GM23338 (cell line): Measurements from ENCODE around the gene KLF1. TPM values are rescaled to one million over a fixed set of nuclear protein-coding genes. Genes with fewer than 3 reads are reported as not detected.
A peak's percentile ranks its signal among the peaks of the same experiment; 100 is the strongest.

ENCODE experiments used
- ATAC-seq: fragments of 200-7000 bp; cut with Tn5 transposase; 3 replicates; pipeline ENCODE4 v1.9.1; 2020
- DNase-seq: peaks from one replicate; pipeline ENCODE4 v3.0.0-alpha.2; 2015; ENCODE audit warnings: low spot score
- H2AFZ ChIP-seq: fragments of 200-600 bp; sonication (generic); 2 replicates; pipeline ENCODE4 v1.8.0; 2016; ENCODE audit warnings: antibody characterized with exemption, mild to moderate bottlenecking, moderate library complexity
- H3F3A ChIP-seq: fragments of 200-600 bp; sonication (generic); replicated peaks from 2 replicates; pipeline ENCODE4 v1.8.0; 2017; ENCODE audit warnings: antibody characterized with exemption, mixed run types, low read depth
- H3K27ac ChIP-seq: fragments of 200-600 bp; sonication (generic); 2 replicates; pipeline ENCODE4 v1.6.1; 2016; ENCODE audit warnings: low read depth
- H3K27me3 ChIP-seq: fragments of 200-600 bp; sonication (generic); 2 replicates; pipeline ENCODE4 v1.8.0; 2016; ENCODE audit warnings: mild to moderate bottlenecking, mixed run types, moderate library complexity; ENCODE audit not compliant: insufficient read depth
- H3K36me3 ChIP-seq: fragments of 200-600 bp; sonication (generic); 2 replicates; pipeline ENCODE4 v1.8.0; 2016; ENCODE audit warnings: mild to moderate bottlenecking; ENCODE audit not compliant: insufficient read depth
- H3K4me1 ChIP-seq: fragments of 200-600 bp; sonication (generic); 2 replicates; pipeline ENCODE4 v1.8.0; 2016; ENCODE audit warnings: mild to moderate bottlenecking, moderate library complexity; ENCODE audit not compliant: insufficient read depth
- H3K4me2 ChIP-seq: fragments of 200-600 bp; sonication (generic); 2 replicates; pipeline ENCODE4 v1.7.1; 2017; ENCODE audit warnings: mixed run types
- H3K4me3 ChIP-seq: fragments of 200-600 bp; sonication (generic); 2 replicates; pipeline ENCODE4 v1.6.1; 2016; ENCODE audit warnings: mixed run types
- H3K79me2 ChIP-seq: fragments of 200-600 bp; sonication (generic); replicated peaks from 2 replicates; pipeline ENCODE4 v1.8.0; 2017; ENCODE audit warnings: mild to moderate bottlenecking; ENCODE audit not compliant: insufficient read depth
- H3K9me2 ChIP-seq: fragments of 200-600 bp; sonication (generic); 2 replicates; pipeline ENCODE4 v1.8.0; 2017; ENCODE audit not compliant: insufficient read depth
- H4K20me1 ChIP-seq: fragments of 200-600 bp; sonication (generic); replicated peaks from 2 replicates; pipeline ENCODE4 v1.8.0; 2017; ENCODE audit warnings: mild to moderate bottlenecking; ENCODE audit not compliant: insufficient read depth
- H3K27ac Mint-ChIP-seq: 2 replicates; pipeline ENCODE4 v1.8.0; 2020; ENCODE audit warnings: inconsistent platforms, mild to moderate bottlenecking, moderate library complexity, mixed read lengths
- H3K27me3 Mint-ChIP-seq: 3 replicates; pipeline ENCODE4 v1.8.0; 2022; ENCODE audit warnings: low read depth, mild to moderate bottlenecking, moderate library complexity, mixed read lengths, inconsistent platforms; ENCODE audit not compliant: insufficient read depth, poor library complexity
- H3K36me3 Mint-ChIP-seq: 3 replicates; pipeline ENCODE4 v1.8.0; 2021; ENCODE audit warnings: low read depth, mild to moderate bottlenecking, inconsistent platforms, moderate library complexity, mixed read lengths
- H3K4me1 Mint-ChIP-seq: 3 replicates; pipeline ENCODE4 v1.8.0; 2020; ENCODE audit warnings: mild to moderate bottlenecking, inconsistent platforms, mixed read lengths
- H3K4me3 Mint-ChIP-seq: 3 replicates; pipeline ENCODE4 v1.8.0; 2021; ENCODE audit warnings: moderate library complexity, mild to moderate bottlenecking, inconsistent platforms, mixed read lengths
- H3K9me3 Mint-ChIP-seq: 3 replicates; pipeline ENCODE4 v1.8.0; 2020; ENCODE audit warnings: moderate library complexity, mild to moderate bottlenecking, inconsistent platforms, mixed read lengths
- CREB1 ChIP-seq: fragments of 250-450 bp; sonication (Bioruptor Pico); IDR thresholded peaks from 2 replicates; pipeline ENCODE4 v1.5.0; 2020; ENCODE audit warnings: low read depth, mild to moderate bottlenecking, moderate library complexity
- CTCF ChIP-seq, 2 experiments: fragments of 200-600 bp in 1 of 2; sonication (generic) in 1 of 2; conservative IDR thresholded peaks; 2 replicates each; pipeline versions ENCODE4 v1.5.1 to v1.6.1; 2016 to 2017; ENCODE audit warnings: antibody characterized with exemption in 2 of 2, low read depth in 2 of 2, mild to moderate bottlenecking in 2 of 2, moderate library complexity in 1 of 2
- ETS1 ChIP-seq: IDR thresholded peaks from 2 replicates; pipeline ENCODE4 v1.6.1; 2016; ENCODE audit warnings: antibody characterized with exemption
- EZH2 ChIP-seq: fragments of 200-600 bp; sonication (generic); IDR thresholded peaks from one replicate; pipeline ENCODE4 v1.8.0; 2017; ENCODE audit warnings: antibody characterized with exemption, mild to moderate bottlenecking, low read depth; ENCODE audit not compliant: unreplicated experiment
- EZH2phosphoT487 ChIP-seq: fragments of 200-600 bp; sonication (generic); IDR thresholded peaks from one replicate; pipeline ENCODE4 v1.8.1; 2018; ENCODE audit warnings: antibody characterized with exemption; ENCODE audit not compliant: unreplicated experiment
- JUNB ChIP-seq: IDR thresholded peaks from one replicate; pipeline ENCODE4 v1.6.1; 2016; ENCODE audit warnings: antibody characterized with exemption; ENCODE audit not compliant: unreplicated experiment
- NANOG ChIP-seq: IDR thresholded peaks from 2 replicates; pipeline ENCODE4 v1.6.1; 2016; ENCODE audit warnings: antibody characterized with exemption, borderline replicate concordance
- POLR2AphosphoS5 ChIP-seq: IDR thresholded peaks from 2 replicates; pipeline ENCODE4 v1.6.1; 2016; ENCODE audit warnings: antibody characterized with exemption, low read depth
- REST ChIP-seq: IDR thresholded peaks from one replicate; pipeline ENCODE4 v1.6.1; 2018; ENCODE audit warnings: antibody characterized with exemption; ENCODE audit not compliant: unreplicated experiment
- STAT1 ChIP-seq: IDR thresholded peaks from one replicate; pipeline ENCODE4 v1.6.1; 2016; ENCODE audit warnings: antibody characterized with exemption; ENCODE audit not compliant: unreplicated experiment
- ZNF114 ChIP-seq: fragments of 250-450 bp; sonication (Bioruptor Pico); IDR thresholded peaks from 2 replicates; pipeline ENCODE4 v1.5.0; 2020; ENCODE audit warnings: mild to moderate bottlenecking, moderate library complexity
- ZNF331 ChIP-seq: fragments of 250-450 bp; sonication (Bioruptor Pico); IDR thresholded peaks from 2 replicates; pipeline ENCODE4 v1.5.0; 2020; ENCODE audit warnings: low read depth, mild to moderate bottlenecking, moderate library complexity
- ZNF462 ChIP-seq: fragments of 250-450 bp; sonication (Bioruptor Pico); IDR thresholded peaks from 2 replicates; pipeline ENCODE4 v1.5.0; 2020; ENCODE audit warnings: mild to moderate bottlenecking, moderate library complexity
- polyA plus RNA-seq: library from polyadenylated mRNA; unstranded; fragments of >200 nt; fragmentation: Nextera tagmentation; extraction: Ambion mirVana; gene quantifications from 2 replicates; pipeline ENCODE4 v1.2.1, GENCODE V29; 2016
- total RNA-seq: library from RNA; depleted of rRNA; stranded (reverse); fragments of >200 nt; shearing (Covaris generic); gene quantifications from 2 replicates; pipeline ENCODE4 v1.2.3, GENCODE V29; 2014

The KLF1 gene
- total and polyA plus RNA-seq, 2 experiments from 2014 or later: 0.74 to 1.1 TPM

- Mint-ChIP-seq H3K4me3 (peak overlapping the region; percentile 79), H3K36me3 (peaks cover 9% of the 10 kb centered on the region; the same call in 1 of the 3 replicates), H3K4me1 (peaks cover 42% of the 10 kb centered on the region), H3K27me3 (peaks cover 31% of the 10 kb centered on the region), H3K9me3 (no peaks in the 10 kb centered on the region; the same call in 2 of the 3 replicates), H3K27ac (no peak overlapping the region)
- peaks cover 49% of the 10 kb centered on the region for H3F3A ChIP-seq
- no peak overlapping the region for H2AFZ ChIP-seq
- peak overlapping the region; percentile 92 for H3K4me3 ChIP-seq
- H3K27ac ChIP-seq: no peak overlapping the region
- H4K20me1 ChIP-seq: peaks cover 7% of the 10 kb centered on the region
- H3K79me2 ChIP-seq: peaks cover 8% of the 10 kb centered on the region
- TF ChIP-seq NANOG (no peak), REST (no peak), CREB1 (CRISPR knock-in tag) (no peak), STAT1 (no peak), ZNF331 (CRISPR knock-in tag) (no peak), ETS1 (no peak), JUNB (no peak), ZNF114 (CRISPR knock-in tag) (no peak), ZNF462 (CRISPR knock-in tag) (no peak), EZH2 (no peak), POLR2AphosphoS5 (no peak), CTCF (conservative IDR thresholded peaks at IDR 0.05; ENCODE audit: low read depth in 2 of 2) (no peak), EZH2phosphoT487 (no peak)
- no peaks in the 10 kb centered on the region for H3K9me2 ChIP-seq
- peaks cover 33% of the 10 kb centered on the region for H3K4me1 ChIP-seq
- H3K4me2 ChIP-seq: peak overlapping the region; percentile 94
- no peak for DNase-seq
- no peaks in the 10 kb centered on the region for H3K36me3 ChIP-seq
- no peak for ATAC-seq
- peaks cover 14% of the 10 kb centered on the region for H3K27me3 ChIP-seq
Observed at GRCh38 chr19:12838886-12839756, 47.9 kb downstream of the KLF1 start.
